Medulla oblongata (tissue), 1 donor: Measurements from ENCODE around the gene TSPAN9.

ENCODE experiments used
- DNase-seq: peaks from one replicate; pipeline ENCODE4 v3.0.0-alpha.2; 2015; ENCODE audit errors: extremely low spot score

The TSPAN9 gene

GRCh38 chr12:3076730-3077571 lies at the start of gene TSPAN9:
TSS of gene TSPAN9 (plus strand) at chr12:3077379. CDS start at chr12:3201194, 123,815 bp downstream.
- DNase-seq: peak; percentile 44

- no peak for DNase-seq
These were observed 49.1 kb upstream of the TSPAN9 start for GRCh38 chr12:3028108-3028507.

- DNase-seq: no peak
These were observed 46.3 kb upstream of the TSPAN9 start for GRCh38 chr12:3030821-3031429.

- no peak for DNase-seq
These were observed 45.0 kb upstream of the TSPAN9 start for GRCh38 chr12:3032161-3032560.

GRCh38 chr12:3032770-3033538 lies 44.2 kb upstream of the TSPAN9 start:
- DNase-seq: peak; percentile 20

- DNase-seq: no peak
These were observed 43.7 kb upstream of the TSPAN9 start for GRCh38 chr12:3033539-3033867.

GRCh38 chr12:3034067-3034750 lies 43.0 kb upstream of the TSPAN9 start:
- peak; percentile 66 for DNase-seq

- DNase-seq: no peak
These were observed 42.0 kb upstream of the TSPAN9 start for GRCh38 chr12:3035171-3035570.

- peak; percentile 87 for DNase-seq
These were observed 41.1 kb upstream of the TSPAN9 start for GRCh38 chr12:3035815-3036702.

- no peak for DNase-seq
These were observed 40.1 kb upstream of the TSPAN9 start for GRCh38 chr12:3036901-3037600.

GRCh38 chr12:3038166-3038565 lies 39.0 kb upstream of the TSPAN9 start:
- no peak for DNase-seq

GRCh38 chr12:3038926-3039510 lies 38.2 kb upstream of the TSPAN9 start:
- peak; percentile 38 for DNase-seq

GRCh38 chr12:3040026-3040656 lies 37.0 kb upstream of the TSPAN9 start:
- DNase-seq: no peak

GRCh38 chr12:3040663-3041544 lies 36.3 kb upstream of the TSPAN9 start:
- no peak for DNase-seq

GRCh38 chr12:3041558-3042164 lies 35.5 kb upstream of the TSPAN9 start:
- DNase-seq: peak; percentile 92

GRCh38 chr12:3042394-3042793 lies 34.8 kb upstream of the TSPAN9 start:
- no peak for DNase-seq

GRCh38 chr12:3042826-3043225 lies 34.4 kb upstream of the TSPAN9 start:
- no peak for DNase-seq

- no peak for DNase-seq
These were observed 33.8 kb upstream of the TSPAN9 start for GRCh38 chr12:3043406-3043805.
